D721Med (cell line): ENCODE measurements around the gene MAMDC2.

Experiments used
- DNase-seq: peaks from one replicate; pipeline ENCODE4 v3.0.0; 2011; ENCODE audit warnings: low spot score; ENCODE audit not compliant: insufficient read length
- FAIRE-seq: peaks from 2 replicates; lab custom pipeline; 2011; peaks lifted over from hg19 to GRCh38; lab: Jason Lieb, UNC
- CTCF ChIP-seq: IDR thresholded peaks from 2 replicates; pipeline ENCODE4 v1.5.1; 2012; ENCODE audit warnings: mild to moderate bottlenecking, control low read depth; ENCODE audit not compliant: insufficient read depth; ENCODE audit errors: missing control alignments

MAMDC2 gene

GRCh38 chr9:70142101-70142500 is 98.5 kb downstream of the MAMDC2 start:
- FAIRE-seq (no peak), DNase-seq (no peak)
- no peak for TF ChIP-seq CTCF

- TF ChIP-seq CTCF: no peak
- no peak for DNase-seq
- no peak for FAIRE-seq
Observed at GRCh38 chr9:70143394-70144130, 99.9 kb downstream of the MAMDC2 start.

- no peak for FAIRE-seq
- TF ChIP-seq CTCF: no peak
- no peak for DNase-seq
Observed at GRCh38 chr9:70144131-70144503, 100.5 kb downstream of the MAMDC2 start.

DNA sequence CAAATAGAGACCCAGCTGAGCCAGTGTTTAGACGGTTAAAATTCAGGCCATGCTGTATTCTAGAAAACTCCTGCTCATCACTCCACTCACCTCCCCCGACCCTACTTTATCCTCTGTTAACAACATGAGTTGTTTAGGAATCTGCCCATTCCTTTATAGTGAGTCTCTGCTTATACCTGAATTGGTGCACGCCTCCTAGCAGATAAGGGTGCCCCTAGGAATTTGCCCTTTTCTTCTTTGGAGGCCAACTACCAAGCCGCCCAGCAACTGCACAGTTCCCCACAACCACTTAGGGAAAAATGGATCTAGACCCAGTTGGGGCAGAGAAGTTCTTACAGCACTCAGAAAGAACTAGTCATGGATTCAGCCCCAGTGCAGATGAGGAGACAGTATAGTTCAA is 102.3 kb downstream of the MAMDC2 start:
- no peak for TF ChIP-seq CTCF
- FAIRE-seq: no peak
- no peak for DNase-seq

- TF ChIP-seq CTCF: no peak
- no peak for DNase-seq
- no peak for FAIRE-seq
Observed at GRCh38 chr9:70147196-70147595, 103.5 kb downstream of the MAMDC2 start.

GRCh38 chr9:70147651-70148050 is 104.0 kb downstream of the MAMDC2 start:
- DNase-seq (no peak), FAIRE-seq (no peak)
- peak; percentile 29 for TF ChIP-seq CTCF

DNA sequence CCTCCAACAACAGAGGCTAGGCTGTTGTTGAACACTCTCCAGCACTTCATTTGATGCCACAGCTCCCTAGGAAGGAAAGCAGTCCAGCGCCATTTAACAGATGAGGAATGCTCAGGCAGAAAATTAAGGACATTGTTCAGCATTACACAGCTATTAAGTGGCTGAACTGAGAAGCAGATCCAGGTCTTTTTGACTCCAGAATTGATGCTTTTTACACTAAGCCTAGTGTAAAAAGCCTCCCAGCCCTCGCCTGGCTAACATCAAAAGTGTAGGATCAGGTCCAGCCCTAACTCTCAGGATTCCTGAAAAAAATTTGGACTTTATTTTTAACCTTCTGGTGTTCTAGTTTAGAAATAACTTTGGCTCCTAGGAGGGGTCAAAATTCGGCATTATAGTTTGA is 108.7 kb downstream of the MAMDC2 start:
- TF ChIP-seq CTCF: no peak
- FAIRE-seq (no peak), DNase-seq (no peak)
